H1 (cell line): Measurements from ENCODE around the gene CTIF. TPM values are rescaled to one million over a fixed set of nuclear protein-coding genes. Genes with fewer than 3 reads are reported as not detected.

Source experiments
- KDM5A ChIP-seq: fragments of 200-600 bp; IDR thresholded peaks from 2 replicates; pipeline ENCODE4 v1.7.1; 2012; ENCODE audit warnings: mild to moderate bottlenecking, low read length, inconsistent platforms, mixed read lengths
- PHF8 ChIP-seq: fragments of 200-600 bp; sonication (generic); conservative IDR thresholded peaks from 2 replicates; pipeline ENCODE4 v1.7.1; 2012; ENCODE audit warnings: low read depth, mild to moderate bottlenecking, inconsistent platforms, low read length, moderate library complexity
- POLR2AphosphoS5 ChIP-seq: IDR thresholded peaks from 2 replicates; pipeline ENCODE4 v1.6.1; 2011; ENCODE audit warnings: low read depth, low read length
- SIN3A ChIP-seq, 2 experiments: IDR thresholded peaks in 1 of 2; conservative IDR thresholded peaks in 1 of 2; 2 replicates each; pipeline ENCODE4 v1.6.1; 2011 to 2012; ENCODE audit warnings: low read length in 2 of 2, improper control_type of control experiment in 1 of 2, low read depth in 1 of 2, mild to moderate bottlenecking in 1 of 2
- microRNA-seq, 2 experiments: library from miRNA; unstranded; fragments of <30 nt; microRNA quantifications; one replicate each; pipeline versions ENCODE4 to v1.2.0, GENCODE V29; 2016 to 2020; ENCODE audit warnings: borderline microRNAs expressed in 2 of 2, borderline number of aligned reads in 2 of 2, borderline replicate concordance in 1 of 2
- polyA plus RNA-seq, 7 experiments: library from polyadenylated mRNA; depleted of rRNA in 3 of 7; stranded (reverse) in 5 of 7; unstranded in 2 of 7; fragments of >200 nt in 5 of 7; fragments of 200-250 nt in 2 of 7; gene quantifications; 1 replicate in 5 of 7; 2 replicates in 1 of 7; 4 replicates in 1 of 7; pipeline versions ENCODE4 v1.2.1 to v1.2.3, GENCODE V29; 2011 to 2013; ENCODE audit warnings: missing spikeins in 2 of 7, mixed read lengths in 2 of 7
- small RNA-seq: library from polyadenylated mRNA; stranded (forward); fragments of <200 nt; extraction: miRNeasy Mini kit (QIAGEN cat#:217004); gene quantifications from one replicate; pipeline ENCODE3, GENCODE V24; 2013; ENCODE audit not compliant: insufficient read depth
- total RNA-seq: library from RNA; stranded (reverse); fragmentation: NEBNext Ultra II Directional; extraction: Animal tissue kit (Norgen Biotek cat#: 25700); gene quantifications from 2 replicates; pipeline ENCODE4 v1.2.1, GENCODE V29; 2021

The CTIF gene
- total and polyA plus RNA-seq, 2 of the 8 experiments (the other 6 are each of a cell fraction or from before 2014, with no cell fraction given), result 9.0 to 17.8 TPM

GRCh38 chr18:48910972-48911545, 372.2 kb downstream of the CTIF start (continued):
- TF ChIP-seq SIN3A (conservative IDR thresholded peaks at IDR 0.05 in 1 of 2, IDR thresholded peaks at IDR 0.05 in 1 of 2; ENCODE audit: low read depth in 1 of 2, low read length in 2 of 2), result no peak
- TF ChIP-seq KDM5A, result no peak
- no peak for TF ChIP-seq POLR2AphosphoS5
- no peak for TF ChIP-seq PHF8

Small RNA genes lying within 50 kb of the gene (microRNA-seq; reads per million reads assigned to microRNA genes)
- gene MIR4743, result 0 reads per million in 2 experiments

Small RNA genes lying within 50 kb of the gene (small RNA-seq; reads per million reads assigned to genes)
- 1.0 reads per million for gene MIR4743

Other genes starting within 250 kb of the CTIF start
- 0.23 and 0.45 TPM in 2 replicates for gene ZBTB7C, start 129.6 kb upstream of the CTIF start, total RNA-seq
- 0.15 and 0.17 TPM in 2 replicates for gene ZBTB7C, start 129.6 kb upstream of the CTIF start, polyA plus RNA-seq (2011; rRNA removed)